NT2/D1 (cell line): ENCODE results near the gene MEIS1.

Experiments used
- SUZ12 ChIP-seq: IDR thresholded peaks from 2 replicates; pipeline ENCODE4 v1.6.1; 2011; ENCODE audit not compliant: insufficient read length, insufficient read depth; ENCODE audit errors: extremely low read depth
- YY1 ChIP-seq: IDR thresholded peaks from 2 replicates; pipeline ENCODE4 v1.6.1; 2011; ENCODE audit not compliant: insufficient read length, insufficient read depth
- ZNF274 ChIP-seq: IDR thresholded peaks from 2 replicates; pipeline ENCODE4 v1.6.1; 2011; ENCODE audit warnings: mild to moderate bottlenecking, low read depth, low read length

GRCh38 chr2:66547118-66547517 is 112.2 kb downstream of the MEIS1 start:
- no peak for TF ChIP-seq ZNF274
- TF ChIP-seq YY1: no peak
- no peak for TF ChIP-seq SUZ12
